ENCODE measurements around the gene RAD51AP1. TPM values are rescaled to one million over a fixed set of nuclear protein-coding genes. Genes with fewer than 3 reads are reported as not detected.

RAD51AP1 gene
- polyA plus RNA-seq, 3 donors = 1.0 to 1.4 (median 1.3) TPM

DNA sequence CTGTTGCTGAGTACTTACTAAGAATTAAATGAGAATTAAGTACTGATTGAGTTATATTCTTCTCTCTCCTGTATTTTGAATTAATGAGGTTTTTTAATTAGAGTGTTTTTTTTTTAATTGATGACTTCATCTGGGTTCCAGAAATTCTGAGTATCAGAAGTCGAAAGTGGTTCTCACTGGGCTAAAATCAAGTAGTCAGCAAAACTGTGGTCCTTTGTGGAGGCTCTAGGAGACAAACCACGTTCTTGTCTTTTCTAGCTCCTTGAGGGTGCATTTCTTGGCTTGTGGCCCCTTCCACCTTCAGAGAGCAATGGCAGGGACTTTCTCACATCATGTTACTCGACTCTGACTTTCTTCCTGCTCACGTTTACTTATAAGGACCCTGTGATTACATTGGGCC is 15.3 kb downstream of the RAD51AP1 start:
- Histone ChIP-seq H3K27me3 (ENCODE audit: control insufficient read depth in 2 of 2, insufficient read depth in 2 of 2, low read length in 2 of 2) (no peaks in the 10 kb centered on the region), H3K36me3 (replicated peaks in 1 of 2; ENCODE audit: control insufficient read depth in 1 of 2, insufficient read depth in 2 of 2, low read length in 2 of 2) (peaks cover 5 to 27% of the 10 kb centered on the region in 2 donors), H3K9me3 (replicated peaks in 1 of 2; ENCODE audit: control insufficient read depth in 1 of 2, insufficient read depth in 1 of 2, low read length in 2 of 2) (no peaks in the 10 kb centered on the region), H2AFZ (ENCODE audit: insufficient read depth, low read depth, low read length, poor library complexity, severe bottlenecking) (no peak overlapping the region), H3K4me2 (replicated peaks; ENCODE audit: extremely low read depth, low read length, poor library complexity, severe bottlenecking) (no peak overlapping the region), H3K79me2 (ENCODE audit: insufficient read depth, low read length) (peaks cover 4% of the 10 kb centered on the region), H4K20me1 (ENCODE audit: insufficient read depth, low read length) (no peaks in the 10 kb centered on the region), H3K27ac (ENCODE audit: low read depth in 1 of 2, low read length in 2 of 2) (peak overlapping the region in 1 of 2 donors; percentile 1), H3K4me1 (ENCODE audit: control insufficient read depth in 1 of 2, insufficient read depth in 2 of 2, low read length in 2 of 2) (peaks cover 30 to 31% of the 10 kb centered on the region in 2 donors), H3K4me3 (replicated peaks in 1 of 3; ENCODE audit: low read depth in 2 of 3, low read length in 3 of 3) (no peak overlapping the region), H3K9ac (ENCODE audit: insufficient read depth, low read length, poor library complexity, severe bottlenecking) (no peak overlapping the region)
- H3K27me3 Mint-ChIP-seq (ENCODE audit: low read depth in 3 of 3) = no peaks in the 10 kb centered on the region
- no peak overlapping the region for H3K4me3 Mint-ChIP-seq
- 96% methylated on average over 4 of the region's 4 CpGs for WGBS (ENCODE audit: insufficient coverage)
- no peak for DNase-seq
- H3K9me3 Mint-ChIP-seq = no peaks in the 10 kb centered on the region
- peaks cover 27% of the 10 kb centered on the region for H3K4me1 Mint-ChIP-seq
- H3K27ac Mint-ChIP-seq = no peak overlapping the region
- intact Hi-C loops (cut with micrococcal nuclease) = no loop called here
- TF ChIP-seq, protein P1, sequence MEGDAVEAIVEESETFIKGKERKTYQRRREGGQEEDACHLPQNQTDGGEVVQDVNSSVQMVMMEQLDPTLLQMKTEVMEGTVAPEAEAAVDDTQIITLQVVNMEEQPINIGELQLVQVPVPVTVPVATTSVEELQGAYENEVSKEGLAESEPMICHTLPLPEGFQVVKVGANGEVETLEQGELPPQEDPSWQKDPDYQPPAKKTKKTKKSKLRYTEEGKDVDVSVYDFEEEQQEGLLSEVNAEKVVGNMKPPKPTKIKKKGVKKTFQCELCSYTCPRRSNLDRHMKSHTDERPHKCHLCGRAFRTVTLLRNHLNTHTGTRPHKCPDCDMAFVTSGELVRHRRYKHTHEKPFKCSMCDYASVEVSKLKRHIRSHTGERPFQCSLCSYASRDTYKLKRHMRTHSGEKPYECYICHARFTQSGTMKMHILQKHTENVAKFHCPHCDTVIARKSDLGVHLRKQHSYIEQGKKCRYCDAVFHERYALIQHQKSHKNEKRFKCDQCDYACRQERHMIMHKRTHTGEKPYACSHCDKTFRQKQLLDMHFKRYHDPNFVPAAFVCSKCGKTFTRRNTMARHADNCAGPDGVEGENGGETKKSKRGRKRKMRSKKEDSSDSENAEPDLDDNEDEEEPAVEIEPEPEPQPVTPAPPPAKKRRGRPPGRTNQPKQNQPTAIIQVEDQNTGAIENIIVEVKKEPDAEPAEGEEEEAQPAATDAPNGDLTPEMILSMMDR (IDR thresholded peaks at IDR 0.05) = no peak
- peaks cover 5 to 38% of the 10 kb centered on the region in 2 donors for H3K36me3 Mint-ChIP-seq

DNA sequence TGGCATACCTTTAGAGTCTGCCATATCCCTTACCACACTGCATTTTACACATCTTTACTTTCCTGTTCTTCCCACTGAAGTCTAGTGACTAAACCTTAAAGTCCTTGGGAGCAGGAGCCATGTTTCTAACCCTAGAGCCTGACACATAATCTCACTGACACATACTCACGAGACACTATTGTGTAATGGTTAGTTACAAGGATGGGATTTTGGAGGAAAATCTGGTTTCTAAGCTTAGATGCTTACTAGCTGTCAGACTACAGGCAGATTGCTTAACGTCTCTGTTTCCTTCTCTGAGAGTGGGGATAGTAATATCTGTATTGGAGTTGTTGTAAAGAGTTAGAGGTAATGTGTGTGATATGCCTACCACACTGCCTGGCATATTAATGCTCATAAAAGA is 17.1 kb downstream of the RAD51AP1 start:
- Mint-ChIP-seq H3K4me3 (no peak overlapping the region), H3K27me3 (ENCODE audit: low read depth in 3 of 3) (no peaks in the 10 kb centered on the region), H3K36me3 (peaks cover 5 to 25% of the 10 kb centered on the region in 2 donors), H3K4me1 (peaks cover 27% of the 10 kb centered on the region), H3K27ac (peak overlapping the region; percentile 16 to 82 (median 46)), H3K9me3 (no peaks in the 10 kb centered on the region)
- H3K9me3 ChIP-seq (replicated peaks in 1 of 2; ENCODE audit: control insufficient read depth in 1 of 2, insufficient read depth in 1 of 2, low read length in 2 of 2) = no peaks in the 10 kb centered on the region
- H3K36me3 ChIP-seq (replicated peaks in 1 of 2; ENCODE audit: control insufficient read depth in 1 of 2, insufficient read depth in 2 of 2, low read length in 2 of 2) = peaks cover 0 to 10% of the 10 kb centered on the region in 2 donors
- H2AFZ ChIP-seq (ENCODE audit: insufficient read depth, low read depth, low read length, poor library complexity, severe bottlenecking) = peak overlapping the region; percentile 44
- TF ChIP-seq, protein P1 (IDR thresholded peaks at IDR 0.05) = no peak
- peak; percentile 73 to 92 (median 74) for DNase-seq
- peak overlapping the region in 1 of 3 experiments; percentile 5 for H3K4me3 ChIP-seq (replicated peaks in 1 of 3; ENCODE audit: low read depth in 2 of 3, low read length in 3 of 3)
- intact Hi-C loops (cut with micrococcal nuclease) = no loop called here
- no peaks in the 10 kb centered on the region for H4K20me1 ChIP-seq (ENCODE audit: insufficient read depth, low read length)
- WGBS (ENCODE audit: insufficient coverage) = no CpG with 5 or more reads among the region's 2 CpGs
- no peak overlapping the region for H3K9ac ChIP-seq (ENCODE audit: insufficient read depth, low read length, poor library complexity, severe bottlenecking)
- H3K27me3 ChIP-seq (ENCODE audit: control insufficient read depth in 2 of 2, insufficient read depth in 2 of 2, low read length in 2 of 2) = no peaks in the 10 kb centered on the region
- peaks cover 30 to 31% of the 10 kb centered on the region in 2 donors for H3K4me1 ChIP-seq (ENCODE audit: control insufficient read depth in 1 of 2, insufficient read depth in 2 of 2, low read length in 2 of 2)
- peak overlapping the region; percentile 23 for H3K4me2 ChIP-seq (replicated peaks; ENCODE audit: extremely low read depth, low read length, poor library complexity, severe bottlenecking)
- H3K79me2 ChIP-seq (ENCODE audit: insufficient read depth, low read length) = peaks cover 4% of the 10 kb centered on the region
- H3K27ac ChIP-seq (ENCODE audit: low read depth in 1 of 2, low read length in 2 of 2) = peak overlapping the region in 1 of 2 donors; percentile 73
